ENCODE measurements around the gene CCDC141.

GRCh38 chr2:178865999-178866398 is 183.9 kb downstream of the CCDC141 start:
- no peak for TF ChIP-seq CTCF (IDR thresholded peaks at IDR 0.05)
- TF ChIP-seq POLR2A (IDR thresholded peaks at IDR 0.05), result no peak

Data from breast epithelium (tissue), 3 donors.